ENCODE data around the gene SPATA9.
"Not testable (repeated sequence)": the region's sequence is repeated elsewhere in the genome, so short reads cannot be mapped to it uniquely, and the experiment has no call there.

Gene SPATA9

GRCh38 chr5:95709967-95710650 lies 27.3 kb upstream of the SPATA9 start:
- peak overlapping the region; percentile 56; the same call in 1 of the 2 replicates for H3K9ac ChIP-seq (ENCODE audit: low read depth, low read length)

DNA sequence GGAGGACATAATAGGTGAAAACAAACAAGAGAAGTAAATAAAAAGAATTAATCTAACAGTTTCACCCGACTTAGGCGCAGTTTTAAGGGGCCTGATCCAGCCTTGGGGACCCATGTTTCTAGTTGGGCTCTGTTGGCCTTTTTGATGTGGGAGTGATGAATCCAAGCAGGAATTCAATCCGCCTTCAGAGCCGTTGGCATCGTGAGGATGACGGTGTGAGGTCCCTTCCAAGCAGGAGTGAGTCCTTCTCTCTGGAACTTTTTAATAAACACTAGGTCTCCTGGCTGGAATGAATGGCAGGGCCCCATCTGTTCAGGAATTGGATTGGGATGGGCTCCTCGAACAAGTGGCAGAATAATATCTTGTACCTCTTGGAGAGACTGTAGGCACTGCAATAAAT lies 26.1 kb upstream of the SPATA9 start:
- 0 out of 2 replicates have a peak, but pooled peaks cover 10% of the 10 kb centered on the region for H3K4me1 ChIP-seq (ENCODE audit: insufficient read depth, low read length)
- no peaks in the 10 kb centered on the region for H3K36me3 ChIP-seq (ENCODE audit: insufficient read depth, low read length)
- no peak overlapping the region for H3K9ac ChIP-seq (ENCODE audit: low read depth, low read length)
- H3K9me3 ChIP-seq (ENCODE audit: control insufficient read depth, insufficient read depth, low read length), result no peaks in the 10 kb centered on the region

More at GRCh38 chr5:95709967-95710650, 27.3 kb upstream of the SPATA9 start:
- Histone ChIP-seq H3K4me1 (ENCODE audit: insufficient read depth, low read length) (0 out of 2 replicates have a peak, but pooled peaks cover 10% of the 10 kb centered on the region), H3K9me3 (ENCODE audit: control insufficient read depth, insufficient read depth, low read length) (no peaks in the 10 kb centered on the region), H3K36me3 (ENCODE audit: insufficient read depth, low read length) (no peaks in the 10 kb centered on the region)

GRCh38 chr5:95707534-95708188 lies 24.9 kb upstream of the SPATA9 start:
- H3K9me3 ChIP-seq (ENCODE audit: control insufficient read depth, insufficient read depth, low read length); H3K9ac ChIP-seq (ENCODE audit: low read depth, low read length); H3K4me1 ChIP-seq (ENCODE audit: insufficient read depth, low read length); H3K36me3 ChIP-seq (ENCODE audit: insufficient read depth, low read length): not testable (repeated sequence)

DNA sequence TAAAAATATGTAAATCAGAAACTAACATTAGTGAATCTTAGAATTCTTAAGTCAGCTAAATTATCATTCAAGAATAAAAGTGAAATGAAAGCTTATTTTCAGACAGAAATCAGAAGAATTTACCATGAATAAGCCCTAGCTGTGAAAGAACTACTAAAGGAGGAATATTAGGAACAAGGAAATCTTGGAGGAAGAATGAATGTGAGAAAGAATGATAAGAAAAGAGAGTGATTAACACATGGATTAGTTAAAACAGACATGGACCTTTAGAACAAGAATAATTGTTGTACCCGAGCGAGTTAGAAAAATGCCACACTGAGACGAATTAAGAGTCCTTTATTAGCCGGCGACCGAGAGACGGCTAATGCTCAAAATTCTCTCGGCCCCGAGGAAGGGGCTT lies 24.3 kb upstream of the SPATA9 start:
- H3K36me3 ChIP-seq (ENCODE audit: insufficient read depth, low read length), result no peaks in the 10 kb centered on the region
- H3K9ac ChIP-seq (ENCODE audit: low read depth, low read length), result no peak overlapping the region
- no peaks in the 10 kb centered on the region for H3K9me3 ChIP-seq (ENCODE audit: control insufficient read depth, insufficient read depth, low read length)
- H3K4me1 ChIP-seq (ENCODE audit: insufficient read depth, low read length), result 0 out of 2 replicates have a peak, but pooled peaks cover under 1% of the 10 kb centered on the region

DNA sequence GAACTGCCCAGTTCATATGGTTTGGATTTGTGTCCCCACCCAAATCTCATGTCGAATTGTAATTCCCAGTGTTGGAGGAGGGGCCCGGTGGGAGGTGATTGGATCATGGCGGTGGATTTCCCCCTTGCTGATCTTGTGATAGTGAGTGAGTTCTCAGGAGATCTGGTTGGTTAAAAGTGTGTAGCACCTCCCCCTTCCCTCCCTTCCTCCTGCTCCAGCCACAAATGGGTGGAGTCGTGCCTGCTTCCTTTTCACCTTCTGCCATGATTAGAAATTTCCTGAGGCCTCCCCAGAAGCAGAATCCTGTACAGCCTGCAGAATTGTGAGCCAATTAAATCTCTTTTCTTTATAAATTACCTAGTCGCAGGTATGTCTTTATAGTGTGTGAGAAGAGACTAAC lies 23.4 kb upstream of the SPATA9 start:
- H3K9me3 ChIP-seq (ENCODE audit: control insufficient read depth, insufficient read depth, low read length); H3K9ac ChIP-seq (ENCODE audit: low read depth, low read length); H3K4me1 ChIP-seq (ENCODE audit: insufficient read depth, low read length); H3K36me3 ChIP-seq (ENCODE audit: insufficient read depth, low read length): not testable (repeated sequence)

DNA sequence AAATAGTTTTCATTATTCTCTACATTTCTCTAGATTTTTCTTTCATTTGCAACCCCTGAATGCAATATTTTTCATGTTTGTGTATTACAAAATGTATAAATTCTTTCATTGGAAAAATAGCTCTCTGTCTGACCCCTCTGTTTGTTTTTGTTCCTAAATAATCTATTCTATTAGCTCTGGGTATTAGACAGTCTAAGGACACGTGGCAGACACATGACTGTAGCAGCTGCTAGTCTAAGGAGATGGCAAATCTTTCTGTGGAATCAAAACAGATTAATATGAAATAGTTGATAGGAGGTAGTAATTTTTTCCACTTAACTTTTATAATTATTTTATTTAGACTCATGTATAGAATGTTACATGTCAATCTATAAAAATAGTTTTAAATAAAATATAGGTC lies 21.4 kb upstream of the SPATA9 start:
- H3K9me3 ChIP-seq (ENCODE audit: control insufficient read depth, insufficient read depth, low read length), result no peaks in the 10 kb centered on the region
- H3K36me3 ChIP-seq (ENCODE audit: insufficient read depth, low read length), result no peaks in the 10 kb centered on the region
- no peaks in the 10 kb centered on the region for H3K4me1 ChIP-seq (ENCODE audit: insufficient read depth, low read length)
- no peak overlapping the region for H3K9ac ChIP-seq (ENCODE audit: low read depth, low read length)

- no peaks in the 10 kb centered on the region for H3K36me3 ChIP-seq (ENCODE audit: insufficient read depth, low read length)
- no peaks in the 10 kb centered on the region for H3K4me1 ChIP-seq (ENCODE audit: insufficient read depth, low read length)
- H3K9ac ChIP-seq (ENCODE audit: low read depth, low read length), result no peak overlapping the region
- H3K9me3 ChIP-seq (ENCODE audit: control insufficient read depth, insufficient read depth, low read length), result no peaks in the 10 kb centered on the region
Observed at GRCh38 chr5:95701074-95701473, 18.3 kb upstream of the SPATA9 start.

- H3K36me3 ChIP-seq (ENCODE audit: insufficient read depth, low read length), result no peaks in the 10 kb centered on the region
- no peak overlapping the region for H3K9ac ChIP-seq (ENCODE audit: low read depth, low read length)
- H3K9me3 ChIP-seq (ENCODE audit: control insufficient read depth, insufficient read depth, low read length), result no peaks in the 10 kb centered on the region
- H3K4me1 ChIP-seq (ENCODE audit: insufficient read depth, low read length), result no peaks in the 10 kb centered on the region
Observed at GRCh38 chr5:95699337-95699736, 16.5 kb upstream of the SPATA9 start.

GRCh38 chr5:95697781-95698681 lies 15.2 kb upstream of the SPATA9 start:
- H3K9me3 ChIP-seq (ENCODE audit: control insufficient read depth, insufficient read depth, low read length), result no peaks in the 10 kb centered on the region
- H3K9ac ChIP-seq (ENCODE audit: low read depth, low read length), result no peak overlapping the region
- H3K36me3 ChIP-seq (ENCODE audit: insufficient read depth, low read length), result no peaks in the 10 kb centered on the region
- H3K4me1 ChIP-seq (ENCODE audit: insufficient read depth, low read length), result no peaks in the 10 kb centered on the region

DNA sequence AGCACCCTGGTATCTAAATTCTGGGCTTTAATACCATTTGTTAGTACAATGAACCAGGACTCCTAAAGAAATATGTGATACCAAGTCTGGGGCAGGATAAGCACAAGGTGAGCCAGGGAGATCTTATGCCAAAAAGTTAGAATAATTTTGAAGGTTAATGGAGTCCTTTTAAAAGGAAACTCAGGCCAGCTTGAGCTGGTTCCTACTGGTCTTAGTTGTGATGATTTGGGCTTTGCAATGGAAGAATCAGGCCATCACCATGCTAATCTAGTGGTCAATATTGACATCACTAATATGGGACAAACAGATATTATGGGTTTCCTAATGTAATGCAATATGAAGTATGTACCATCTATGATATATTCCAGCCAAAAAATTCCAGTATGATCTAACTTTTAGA lies 7.5 kb upstream of the SPATA9 start:
- Histone ChIP-seq H3K9ac (ENCODE audit: low read depth, low read length) (no peak overlapping the region), H3K9me3 (ENCODE audit: control insufficient read depth, insufficient read depth, low read length) (no peaks in the 10 kb centered on the region), H3K36me3 (ENCODE audit: insufficient read depth, low read length) (no peaks in the 10 kb centered on the region)

DNA sequence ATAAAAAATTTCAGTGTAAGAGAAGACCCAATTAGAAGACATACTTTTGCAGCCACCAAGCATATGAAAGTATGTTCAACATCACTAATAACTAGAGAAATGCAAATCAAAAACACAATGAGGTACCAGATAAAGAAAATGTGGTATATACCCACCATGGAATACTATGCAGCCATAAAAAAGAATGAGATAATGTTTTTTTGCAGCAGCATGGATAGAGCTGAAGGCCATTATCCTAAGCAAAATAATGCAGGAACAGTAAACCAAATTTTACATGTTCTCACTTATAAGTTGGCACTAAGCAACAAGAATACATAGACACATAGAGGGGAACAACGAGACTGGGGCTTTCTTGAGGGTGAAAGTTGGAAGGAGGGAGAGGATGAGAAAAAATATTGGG lies 6.9 kb upstream of the SPATA9 start:
- Histone ChIP-seq H3K9me3 (ENCODE audit: control insufficient read depth, insufficient read depth, low read length) (no peaks in the 10 kb centered on the region), H3K36me3 (ENCODE audit: insufficient read depth, low read length) (no peaks in the 10 kb centered on the region), H3K9ac (ENCODE audit: low read depth, low read length) (no peak overlapping the region), H3K4me1 (ENCODE audit: insufficient read depth, low read length) (no peaks in the 10 kb centered on the region)

More for the DNA sequence above, 7.5 kb upstream of the SPATA9 start:
- H3K4me1 ChIP-seq (ENCODE audit: insufficient read depth, low read length), result no peaks in the 10 kb centered on the region

DNA sequence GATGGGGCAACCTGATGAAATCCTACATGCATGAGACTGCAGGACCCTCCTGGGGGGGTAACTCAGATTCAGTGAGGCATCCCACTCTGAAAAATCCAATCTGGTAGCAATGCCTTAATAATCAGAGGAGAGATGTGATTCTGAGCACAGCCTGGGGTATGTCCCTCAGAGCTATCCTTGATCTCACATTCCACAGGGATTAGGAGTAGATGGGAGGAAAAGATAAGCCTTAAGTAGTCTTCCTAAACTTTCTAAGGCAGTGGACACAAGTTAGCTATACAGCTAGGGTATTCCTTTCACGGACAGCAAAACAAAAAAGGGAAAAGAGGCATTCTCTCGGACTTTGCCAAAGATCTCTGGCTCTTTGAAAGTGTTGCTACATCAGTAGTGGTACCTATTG lies 3.9 kb upstream of the SPATA9 start:
- no peak overlapping the region for H3K9ac ChIP-seq (ENCODE audit: low read depth, low read length)
- no peaks in the 10 kb centered on the region for H3K36me3 ChIP-seq (ENCODE audit: insufficient read depth, low read length)
- H3K4me1 ChIP-seq (ENCODE audit: insufficient read depth, low read length), result no peaks in the 10 kb centered on the region
- no peaks in the 10 kb centered on the region for H3K9me3 ChIP-seq (ENCODE audit: control insufficient read depth, insufficient read depth, low read length)

DNA sequence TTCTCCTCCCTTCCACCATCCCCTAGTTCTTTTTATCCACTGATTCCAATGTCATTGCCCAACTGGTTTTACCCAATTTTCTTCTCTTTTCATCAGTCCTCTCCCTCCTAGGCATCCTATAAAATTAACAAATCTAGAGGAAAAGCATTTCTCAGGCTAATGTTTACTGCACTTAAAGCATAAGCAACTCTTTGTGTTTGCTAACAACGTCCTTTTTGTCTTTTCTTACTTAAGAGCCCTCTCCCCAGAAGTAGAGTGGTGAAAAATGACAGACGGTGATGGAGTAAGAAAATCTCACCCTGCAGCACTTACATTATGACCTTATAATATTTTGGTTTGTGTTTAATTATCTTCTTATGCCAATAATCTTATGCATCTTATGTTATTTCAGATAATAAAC lies 1.6 kb upstream of the SPATA9 start:
- no peaks in the 10 kb centered on the region; the same call in 1 of the 2 replicates for H3K9me3 ChIP-seq (ENCODE audit: control insufficient read depth, insufficient read depth, low read length)
- H3K9ac ChIP-seq (ENCODE audit: low read depth, low read length), result no peak overlapping the region
- no peaks in the 10 kb centered on the region for H3K4me1 ChIP-seq (ENCODE audit: insufficient read depth, low read length)
- no peaks in the 10 kb centered on the region for H3K36me3 ChIP-seq (ENCODE audit: insufficient read depth, low read length)

GRCh38 chr5:95673081-95673480 lies 9.7 kb downstream of the SPATA9 start:
- no peaks in the 10 kb centered on the region for H3K4me1 ChIP-seq (ENCODE audit: insufficient read depth, low read length)
- H3K36me3 ChIP-seq (ENCODE audit: insufficient read depth, low read length), result no peaks in the 10 kb centered on the region
- H3K9ac ChIP-seq (ENCODE audit: low read depth, low read length), result no peak overlapping the region
- H3K9me3 ChIP-seq (ENCODE audit: control insufficient read depth, insufficient read depth, low read length), result no peaks in the 10 kb centered on the region

All from ES-I3 (cell line).